GM18520 (cell line): ENCODE measurements around the gene CDC42BPA.
"Not testable (repeated sequence)": the region's sequence is repeated elsewhere in the genome, so short reads cannot be mapped to it uniquely, and the experiment has no call there.

Source experiments
- ATAC-seq: cut with Tn5 transposase; IDR thresholded peaks from one replicate; pipeline ENCODE4 v1.9.1; 2021; ENCODE audit not compliant: unreplicated experiment

CDC42BPA gene

GRCh38 chr1:227311389-227312001 lies 6.8 kb downstream of the CDC42BPA start:
- no peak for ATAC-seq

GRCh38 chr1:227308367-227309336 lies 9.6 kb downstream of the CDC42BPA start:
- ATAC-seq: no peak

- no peak for ATAC-seq
These were observed 11.6 kb downstream of the CDC42BPA start for GRCh38 chr1:227306689-227307088.

GRCh38 chr1:227305894-227306626 lies 12.2 kb downstream of the CDC42BPA start:
- no peak for ATAC-seq

GRCh38 chr1:227304665-227305064 lies 13.6 kb downstream of the CDC42BPA start:
- ATAC-seq: no peak

- ATAC-seq: no peak
These were observed 14.6 kb downstream of the CDC42BPA start for GRCh38 chr1:227303662-227304061.

GRCh38 chr1:227300682-227301081 lies 17.6 kb downstream of the CDC42BPA start:
- ATAC-seq: no peak

- no peak for ATAC-seq
These were observed 18.6 kb downstream of the CDC42BPA start for GRCh38 chr1:227299688-227300087.

- ATAC-seq: no peak
These were observed 19.1 kb downstream of the CDC42BPA start for GRCh38 chr1:227299241-227299627.

GRCh38 chr1:227298512-227299240 lies 19.6 kb downstream of the CDC42BPA start:
- ATAC-seq: no peak

- no peak for ATAC-seq
These were observed 21.1 kb downstream of the CDC42BPA start for GRCh38 chr1:227297073-227297793.

- ATAC-seq: no peak
These were observed 22.7 kb downstream of the CDC42BPA start for GRCh38 chr1:227295609-227296008.

GRCh38 chr1:227285745-227286144 lies 32.5 kb downstream of the CDC42BPA start:
- no peak for ATAC-seq

GRCh38 chr1:227281371-227281770 lies 36.9 kb downstream of the CDC42BPA start:
- ATAC-seq: no peak

GRCh38 chr1:227280836-227281235 lies 37.5 kb downstream of the CDC42BPA start:
- no peak for ATAC-seq

GRCh38 chr1:227276156-227276693 lies 42.1 kb downstream of the CDC42BPA start:
- not testable (repeated sequence) for ATAC-seq

GRCh38 chr1:227273557-227273956 lies 44.7 kb downstream of the CDC42BPA start:
- no peak for ATAC-seq

- ATAC-seq: no peak
These were observed 45.9 kb downstream of the CDC42BPA start for GRCh38 chr1:227272428-227272827.

- no peak for ATAC-seq
These were observed 47.7 kb downstream of the CDC42BPA start for GRCh38 chr1:227270554-227270953.

- no peak for ATAC-seq
These were observed 49.3 kb downstream of the CDC42BPA start for GRCh38 chr1:227268943-227269342.
